Tibial nerve (tissue), 4 donors: Measurements from ENCODE around the gene KIF25.

Source experiments
- CTCF ChIP-seq, 5 experiments: fragments of 200-600 bp in 3 of 5; fragments of 450-650 bp in 2 of 5; sonication (generic) in 3 of 5; IDR thresholded peaks; one replicate each; pipeline ENCODE4 v1.5.1; 2016 to 2019; ENCODE audit warnings: antibody characterized with exemption in 5 of 5, mild to moderate bottlenecking in 3 of 5, moderate library complexity in 2 of 5
- EP300 ChIP-seq, 2 donors: sonication (generic); formaldehyde crosslinking; IDR thresholded peaks; one replicate each; pipeline ENCODE4 v1.6.1; 2017; ENCODE audit warnings: antibody characterized with exemption in 2 of 2, mild to moderate bottlenecking in 1 of 2

GRCh38 chr6:168054765-168055560 is 57.5 kb downstream of the KIF25 start:
- no peak for TF ChIP-seq CTCF (IDR thresholded peaks at IDR 0.05)
- TF ChIP-seq EP300 (IDR thresholded peaks at IDR 0.05) = no peak
